Measurements from ENCODE around the gene TUBA8.

TUBA8 gene

GRCh38 chr22:18088825-18089568 is 21.6 kb upstream of the TUBA8 start:
- DNase-seq (ENCODE audit: low spot score) = no peak
- no peak for TF ChIP-seq CTCF (IDR thresholded peaks at IDR 0.05; ENCODE audit: extremely low read depth, missing control alignments)

- TF ChIP-seq CTCF (IDR thresholded peaks at IDR 0.05; ENCODE audit: extremely low read depth, missing control alignments) = no peak
- DNase-seq (ENCODE audit: low spot score) = no peak
Observed at GRCh38 chr22:18090286-18090685, 20.3 kb upstream of the TUBA8 start.

- no peak for DNase-seq (ENCODE audit: low spot score)
- no peak for TF ChIP-seq CTCF (IDR thresholded peaks at IDR 0.05; ENCODE audit: extremely low read depth, missing control alignments)
Observed at GRCh38 chr22:18091478-18091877, 19.1 kb upstream of the TUBA8 start.

DNA sequence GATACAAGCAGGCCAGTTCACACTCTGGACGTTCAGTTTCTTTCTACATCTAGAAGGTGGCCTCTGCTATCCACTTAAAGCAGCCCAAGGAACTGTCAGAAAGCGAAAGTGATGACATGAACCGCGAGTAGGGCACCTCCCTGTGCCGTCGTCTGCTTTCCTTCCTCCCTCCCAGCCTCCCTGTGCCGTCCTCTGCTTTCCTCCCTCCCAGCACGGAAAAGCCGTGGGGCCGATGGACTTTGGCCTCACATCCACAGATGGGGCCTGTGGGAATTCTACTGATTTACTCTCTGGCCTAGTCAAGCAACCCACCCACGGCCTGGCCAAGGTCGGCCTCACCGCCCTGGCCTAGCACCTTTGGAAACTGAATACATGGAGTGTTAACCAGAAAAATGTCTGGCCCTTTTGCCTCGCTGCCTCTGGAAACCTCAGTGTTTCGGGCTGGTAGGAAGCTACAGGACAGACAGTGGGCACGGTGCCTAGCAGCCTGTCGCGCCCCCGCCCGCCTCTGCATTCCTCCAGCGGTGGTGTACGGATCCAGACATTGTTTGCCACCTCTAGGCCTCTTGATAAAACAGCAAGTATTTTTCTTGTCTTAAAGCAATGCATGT is 18.6 kb upstream of the TUBA8 start:
- DNase-seq (ENCODE audit: low spot score) = no peak

DNA sequence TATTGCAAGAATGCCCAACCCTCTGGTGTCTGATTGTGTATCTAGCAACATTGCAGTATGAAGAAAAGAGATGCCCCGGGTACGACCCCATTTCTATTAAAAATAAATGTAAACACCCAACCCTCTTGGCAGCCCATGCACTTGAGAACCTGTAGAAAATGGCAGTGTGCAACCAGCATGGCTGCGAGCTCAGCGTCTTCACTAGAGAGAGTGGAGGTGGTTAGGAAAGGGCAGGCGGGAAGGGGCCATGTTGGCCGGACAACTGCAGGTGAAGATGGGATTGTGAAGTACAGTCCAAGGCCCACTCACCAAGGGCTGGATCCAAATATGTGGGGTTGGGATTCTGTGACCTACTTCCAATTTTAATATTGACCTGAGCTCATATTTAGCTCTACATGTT is 16.9 kb upstream of the TUBA8 start:
- no peak for DNase-seq (ENCODE audit: low spot score)
- no peak for TF ChIP-seq CTCF (IDR thresholded peaks at IDR 0.05; ENCODE audit: extremely low read depth, missing control alignments)

More for the DNA sequence above, 18.6 kb upstream of the TUBA8 start:
- TF ChIP-seq CTCF (IDR thresholded peaks at IDR 0.05; ENCODE audit: extremely low read depth, missing control alignments) = no peak

DNA sequence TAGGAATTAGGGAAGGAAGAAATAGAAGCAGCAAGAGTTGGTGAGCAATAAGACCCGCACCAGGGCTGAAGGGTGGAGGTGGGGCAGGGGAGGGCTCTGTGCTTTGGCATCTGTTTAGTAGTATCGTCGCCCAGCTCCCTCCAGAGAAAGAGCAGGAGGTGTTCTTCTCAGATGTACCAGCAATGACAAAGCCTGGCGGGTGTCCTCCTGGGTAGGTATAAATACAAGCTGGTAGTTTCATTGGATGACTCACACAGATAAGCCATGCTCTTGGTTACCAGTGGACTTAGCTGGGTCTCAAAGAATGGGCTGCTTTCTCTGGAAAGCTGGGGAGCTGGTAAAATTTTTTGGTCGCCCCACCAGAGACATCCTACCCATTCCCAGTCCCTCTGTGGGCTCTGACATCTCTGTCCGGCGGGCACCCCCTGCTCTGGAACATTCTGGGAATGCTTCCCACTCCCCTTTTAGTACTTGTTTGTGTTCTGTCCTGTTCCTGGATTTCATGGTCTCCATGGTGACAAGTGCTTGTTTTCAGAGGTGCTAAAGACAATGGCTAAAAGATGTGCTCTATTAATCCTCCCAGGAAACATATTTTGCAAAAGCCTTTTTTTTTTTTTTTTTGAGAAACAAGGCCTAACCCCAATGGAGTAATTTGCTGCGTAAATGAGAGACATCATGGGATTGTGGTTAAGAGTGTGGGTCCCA is 15.4 kb upstream of the TUBA8 start:
- TF ChIP-seq CTCF (IDR thresholded peaks at IDR 0.05; ENCODE audit: extremely low read depth, missing control alignments) = no peak
- no peak for DNase-seq (ENCODE audit: low spot score)

DNA sequence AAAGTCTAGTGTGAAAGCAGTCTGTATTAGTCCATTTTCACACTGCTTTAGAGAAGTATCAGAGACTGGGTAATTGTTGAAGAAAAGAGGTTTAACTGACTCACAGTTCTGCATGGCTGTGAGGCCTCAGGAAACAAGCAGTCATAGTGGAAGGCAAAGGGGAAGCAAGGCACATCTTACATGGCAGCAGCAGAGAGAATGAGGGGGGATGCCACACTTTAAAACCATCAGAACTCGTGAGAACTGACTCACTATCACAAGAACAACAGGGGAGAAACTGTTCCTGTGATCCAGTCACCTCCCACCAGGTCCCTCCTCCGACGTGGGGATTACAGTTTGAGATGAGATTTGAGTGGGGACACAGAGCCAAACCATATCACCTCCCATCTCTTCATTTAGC is 13.8 kb upstream of the TUBA8 start:
- no peak for TF ChIP-seq CTCF (IDR thresholded peaks at IDR 0.05; ENCODE audit: extremely low read depth, missing control alignments)
- DNase-seq (ENCODE audit: low spot score) = no peak

All from GM20000 (cell line).